ENCODE data around the gene TEP1. TPM values are rescaled to one million over a fixed set of nuclear protein-coding genes. Genes with fewer than 3 reads are reported as not detected.

The TEP1 gene
- total RNA-seq, 1 experiment from 2014 or later: 15.8 TPM

GRCh38 chr14:20372796-20373195, 40.5 kb downstream of the TEP1 start:
- Histone ChIP-seq H2BK12ac (ENCODE audit: insufficient read length, low read depth, low read length) (no peak overlapping the region), H3K23ac (ENCODE audit: insufficient read length, low read depth, low read length) (no peak overlapping the region), H3K18ac (ENCODE audit: insufficient read length, low read depth, low read length) (no peak overlapping the region), H3K4me2 (ENCODE audit: insufficient read depth, insufficient read length, low read length) (no peak overlapping the region), H3K4ac (ENCODE audit: low read depth, low read length) (no peak overlapping the region), H3K9me3 (ENCODE audit: control insufficient read depth, low read depth, low read length) (no peaks in the 10 kb centered on the region), H4K5ac (ENCODE audit: insufficient read length, low read depth, low read length) (no peak overlapping the region), H3K27ac (ENCODE audit: insufficient read length, low read depth, low read length) (no peak overlapping the region), H3K56ac (ENCODE audit: insufficient read length, low read depth, low read length) (no peak overlapping the region), H3K79me1 (ENCODE audit: insufficient read depth, low read depth, low read length, poor library complexity, severe bottlenecking) (no peaks in the 10 kb centered on the region), H4K8ac (replicated peaks; ENCODE audit: insufficient read length, low read depth, low read length) (no peak overlapping the region), H3K14ac (ENCODE audit: insufficient read depth, low read length) (no peak overlapping the region), H3K4me1 (ENCODE audit: insufficient read depth, low read length) (no peaks in the 10 kb centered on the region), H2AK5ac (ENCODE audit: insufficient read length, low read length) (no peak overlapping the region), H3K27me3 (ENCODE audit: insufficient read depth, low read length) (no peaks in the 10 kb centered on the region; the same call in 1 of the 2 replicates), H4K20me1 (ENCODE audit: control insufficient read depth, insufficient read depth, insufficient read length) (no peaks in the 10 kb centered on the region), H3K9ac (ENCODE audit: extremely low read depth, insufficient read length, low read length) (no peak overlapping the region), H2BK15ac (ENCODE audit: low read depth, low read length) (no peak overlapping the region), H4K91ac (ENCODE audit: insufficient read length, low read depth, low read length) (no peak overlapping the region), H3T11ph (ENCODE audit: low read length) (no peak overlapping the region), H3K79me2 (ENCODE audit: insufficient read depth, low read length) (no peaks in the 10 kb centered on the region), H3K23me2 (ENCODE audit: insufficient read length, low read depth, low read length, poor library complexity, severe bottlenecking) (no peaks in the 10 kb centered on the region), H2BK20ac (ENCODE audit: low read depth, low read length, poor library complexity, severe bottlenecking) (no peak overlapping the region), H2BK120ac (ENCODE audit: low read depth, low read length, poor library complexity, severe bottlenecking) (no peak overlapping the region), H2BK5ac (ENCODE audit: insufficient read length, low read length) (no peak overlapping the region), H2AFZ (ENCODE audit: low read length) (no peak overlapping the region)
- no peak for DNase-seq
- no CpG with 5 or more reads among the region's 5 CpGs for WGBS (ENCODE audit: extremely low coverage, insufficient read length, low lambda C conversion rate)
- Mint-ChIP-seq H3K9me3 (no peaks in the 10 kb centered on the region), H3K27ac (no peak overlapping the region), H3K4me3 (no peak overlapping the region), H3K4me1 (no peaks in the 10 kb centered on the region), H3K36me3 (ENCODE audit: insufficient read depth in 1 of 3, low read depth in 3 of 3) (peaks cover 26 to 75% (median 62%) of the 10 kb centered on the region in 3 experiments; a peak in 6 of 7 replicates), H3K27me3 (ENCODE audit: low read depth) (no peaks in the 10 kb centered on the region)
- no peak for TF ChIP-seq CTCF (conservative IDR thresholded peaks at IDR 0.05)
